Measurements from ENCODE around the gene CNOT10. TPM values are rescaled to one million over a fixed set of nuclear protein-coding genes. Genes with fewer than 3 reads are reported as not detected.

The CNOT10 gene
- total RNA-seq, 1 donor from 2014 or later, result 51.5 TPM

- intact Hi-C loops (cut with micrococcal nuclease), result loop anchor here (5.0 kb wide), 1 partner anchor 399 kb away; the partner anchor contains the start of gene SUSD5
- peaks cover 21% of the 10 kb centered on the region for H3K4me1 Mint-ChIP-seq (ENCODE audit: low read depth)
- DNase-seq (ENCODE audit: low spot score), result no peak
Observed at GRCh38 chr3:32818229-32818969, 133.4 kb downstream of the CNOT10 start.

GRCh38 chr3:32818970-32819511 is 134.1 kb downstream of the CNOT10 start:
- H3K27ac Mint-ChIP-seq, result no peak overlapping the region
- H3K4me1 Mint-ChIP-seq (ENCODE audit: low read depth), result peaks cover 21% of the 10 kb centered on the region
- intact Hi-C loops (cut with micrococcal nuclease), result loop anchor here (5.0 kb wide), 1 partner anchor 398 kb away; the partner anchor contains the start of gene SUSD5
- H3K36me3 Mint-ChIP-seq (ENCODE audit: low read depth), result peaks cover 5% of the 10 kb centered on the region
- H3K4me3 Mint-ChIP-seq (ENCODE audit: low read depth), result peak overlapping the region; percentile 60
- H3K27me3 Mint-ChIP-seq (ENCODE audit: low read depth), result peaks cover 69% of the 10 kb centered on the region
- H3K9me3 Mint-ChIP-seq, result no peaks in the 10 kb centered on the region
- no peak for DNase-seq (ENCODE audit: low spot score)

More at GRCh38 chr3:32818229-32818969, 133.4 kb downstream of the CNOT10 start:
- Mint-ChIP-seq H3K27me3 (ENCODE audit: low read depth) (peaks cover 69% of the 10 kb centered on the region), H3K4me3 (ENCODE audit: low read depth) (peak overlapping the region; percentile 60), H3K9me3 (no peaks in the 10 kb centered on the region), H3K27ac (no peak overlapping the region), H3K36me3 (ENCODE audit: low read depth) (peaks cover 5% of the 10 kb centered on the region)

- Mint-ChIP-seq H3K4me1 (ENCODE audit: low read depth) (peaks cover 18% of the 10 kb centered on the region), H3K27ac (no peak overlapping the region), H3K36me3 (ENCODE audit: low read depth) (peaks cover 5% of the 10 kb centered on the region), H3K9me3 (no peaks in the 10 kb centered on the region), H3K4me3 (ENCODE audit: low read depth) (no peak overlapping the region), H3K27me3 (ENCODE audit: low read depth) (peaks cover 64% of the 10 kb centered on the region)
- intact Hi-C loops (cut with micrococcal nuclease), result loop anchor here (5.0 kb wide), 1 partner anchor 398 kb away; the partner anchor contains the start of gene SUSD5
- DNase-seq (ENCODE audit: low spot score), result no peak
Observed at GRCh38 chr3:32819551-32820348, 134.8 kb downstream of the CNOT10 start.

GRCh38 chr3:32820430-32820829 is 135.4 kb downstream of the CNOT10 start:
- H3K27ac Mint-ChIP-seq, result no peak overlapping the region
- no peak for DNase-seq (ENCODE audit: low spot score)
- H3K9me3 Mint-ChIP-seq, result no peaks in the 10 kb centered on the region
- intact Hi-C loops (cut with micrococcal nuclease), result no loop called here
- H3K27me3 Mint-ChIP-seq (ENCODE audit: low read depth), result peaks cover 59% of the 10 kb centered on the region
- H3K36me3 Mint-ChIP-seq (ENCODE audit: low read depth), result peaks cover 5% of the 10 kb centered on the region
- H3K4me3 Mint-ChIP-seq (ENCODE audit: low read depth), result no peak overlapping the region
- H3K4me1 Mint-ChIP-seq (ENCODE audit: low read depth), result peaks cover 17% of the 10 kb centered on the region

- no peak overlapping the region for H3K4me3 Mint-ChIP-seq (ENCODE audit: low read depth)
- H3K4me1 Mint-ChIP-seq (ENCODE audit: low read depth), result peaks cover 13% of the 10 kb centered on the region
- peaks cover 5% of the 10 kb centered on the region for H3K36me3 Mint-ChIP-seq (ENCODE audit: low read depth)
- H3K27ac Mint-ChIP-seq, result no peak overlapping the region
- no peaks in the 10 kb centered on the region for H3K9me3 Mint-ChIP-seq
- peaks cover 56% of the 10 kb centered on the region for H3K27me3 Mint-ChIP-seq (ENCODE audit: low read depth)
- DNase-seq (ENCODE audit: low spot score), result no peak
- intact Hi-C loops (cut with micrococcal nuclease), result no loop called here
Observed at GRCh38 chr3:32820971-32821685, 136.1 kb downstream of the CNOT10 start.

- H3K27ac Mint-ChIP-seq, result no peak overlapping the region
- no peaks in the 10 kb centered on the region for H3K9me3 Mint-ChIP-seq
- intact Hi-C loops (cut with micrococcal nuclease), result no loop called here
Observed at GRCh38 chr3:32821686-32822296, 136.8 kb downstream of the CNOT10 start.

GRCh38 chr3:32822609-32823498 is 137.9 kb downstream of the CNOT10 start:
- DNase-seq (ENCODE audit: low spot score), result no peak
- Mint-ChIP-seq H3K9me3 (no peaks in the 10 kb centered on the region), H3K27ac (no peak overlapping the region), H3K4me1 (ENCODE audit: low read depth) (peaks cover 5% of the 10 kb centered on the region), H3K4me3 (ENCODE audit: low read depth) (no peak overlapping the region), H3K27me3 (ENCODE audit: low read depth) (peaks cover 49% of the 10 kb centered on the region), H3K36me3 (ENCODE audit: low read depth) (peaks cover 5% of the 10 kb centered on the region)
- intact Hi-C loops (cut with micrococcal nuclease), result no loop called here

More at GRCh38 chr3:32821686-32822296, 136.8 kb downstream of the CNOT10 start:
- no peak overlapping the region for H3K4me3 Mint-ChIP-seq (ENCODE audit: low read depth)
- no peak for DNase-seq (ENCODE audit: low spot score)
- H3K36me3 Mint-ChIP-seq (ENCODE audit: low read depth), result peaks cover 5% of the 10 kb centered on the region
- H3K4me1 Mint-ChIP-seq (ENCODE audit: low read depth), result peaks cover 10% of the 10 kb centered on the region
- H3K27me3 Mint-ChIP-seq (ENCODE audit: low read depth), result peaks cover 51% of the 10 kb centered on the region

Other genes with a start within 250 kb of the CNOT10 start
- gene CMTM6, start 182.3 kb upstream of the CNOT10 start, total RNA-seq, result 107 and 108 TPM in 2 replicates
- 38.2 and 40.6 TPM in 2 replicates for gene DYNC1LI1, start 114.3 kb upstream of the CNOT10 start, total RNA-seq
- gene TRIM71, start 132.8 kb downstream of the CNOT10 start, total RNA-seq, result 0.05 and 0.07 TPM in 2 replicates